Sigmoid colon (tissue), 7 donors: Measurements from ENCODE around the gene RPS15. TPM values are rescaled to one million over a fixed set of nuclear protein-coding genes. Genes with fewer than 3 reads are reported as not detected.

Source experiments
- DNase-seq: peaks from one replicate; pipeline ENCODE4 v3.0.0-alpha.2; 2019
- H3K27ac ChIP-seq, 4 donors: fragments of 200-600 bp; sonication (generic); one replicate each; pipeline ENCODE4 v1.5.1; 2016 to 2019; ENCODE audit warnings: mild to moderate bottlenecking in 1 of 4
- H3K27me3 ChIP-seq, 3 donors: fragments of 200-600 bp; sonication (generic); one replicate each; pipeline ENCODE4 v1.5.1; 2019; ENCODE audit warnings: mild to moderate bottlenecking in 1 of 3
- H3K36me3 ChIP-seq, 4 donors: fragments of 200-600 bp; sonication (generic); one replicate each; pipeline ENCODE4 v1.5.1; 2016 to 2019
- H3K4me1 ChIP-seq, 4 donors: fragments of 200-600 bp; sonication (generic); one replicate each; pipeline ENCODE4 v1.5.1; 2017 to 2019
- H3K4me3 ChIP-seq, 4 donors: fragments of 200-600 bp; sonication (generic); one replicate each; pipeline ENCODE4 v1.5.1; 2017 to 2019; ENCODE audit warnings: mild to moderate bottlenecking in 2 of 4, moderate library complexity in 1 of 4
- H3K9me3 ChIP-seq, 4 donors: fragments of 200-600 bp in 3 of 4; sonication (generic) in 3 of 4; one replicate each; pipeline versions ENCODE4 v1.5.1 to v1.6.1; 2013 to 2019
- EP300 ChIP-seq, 4 donors: sonication (generic); formaldehyde crosslinking; IDR thresholded peaks; one replicate each; pipeline ENCODE4 v1.6.1; 2017; ENCODE audit warnings: antibody characterized with exemption in 4 of 4
- POLR2A ChIP-seq, 2 donors: fragments of 450-650 bp; IDR thresholded peaks; one replicate each; pipeline ENCODE4 v1.6.1; 2016; ENCODE audit warnings: antibody characterized with exemption in 2 of 2, mild to moderate bottlenecking in 2 of 2, moderate library complexity in 2 of 2
- POLR2AphosphoS5 ChIP-seq, 4 donors: sonication (generic); formaldehyde crosslinking; IDR thresholded peaks; one replicate each; pipeline ENCODE4 v1.6.1; 2017; ENCODE audit warnings: antibody characterized with exemption in 4 of 4
- WGBS, 2 donors: extraction: QIAGEN DNeasy Blood & Tissue Kit; methylation state at CpG; one replicate each; pipeline ENCODE4 v1.1.7; 2013; 5-methylcytosine and 5-hydroxymethylcytosine counted together
- intact Hi-C: fragments of 100-400 bp; cut with DNase I; formaldehyde crosslinking; loops from one replicate; pipeline ENCODE4 v1.15.1; 2023
- polyA plus RNA-seq, 3 donors: library from polyadenylated mRNA; stranded (reverse); fragments of 200-250 nt; gene quantifications; one replicate each; pipeline ENCODE4 v1.2.3, GENCODE V29; 2013
- total RNA-seq, 4 donors: library from RNA; depleted of rRNA; stranded (reverse); fragments of >200 nt; gene quantifications; one replicate each; pipeline ENCODE4 v1.1.0, GENCODE V29; 2016
- TF ChIP-seq, protein P1 (sequence below), 4 experiments: fragments of 450-650 bp in 3 of 4; fragments of 200-600 bp in 1 of 4; IDR thresholded peaks; one replicate each; pipeline ENCODE4 v1.5.1; 2016 to 2019; ENCODE audit warnings: antibody characterized with exemption in 4 of 4, mild to moderate bottlenecking in 3 of 4, moderate library complexity in 2 of 4
- donor health status: healthy with polysubstance abuse.
- donor health status: Bipolar disorder and iron deficiency.
- donor health status: healthy.

RPS15 gene
- total and polyA plus RNA-seq, 7 donors: 2,516 to 5,641 (median 3,724) TPM

DNA sequence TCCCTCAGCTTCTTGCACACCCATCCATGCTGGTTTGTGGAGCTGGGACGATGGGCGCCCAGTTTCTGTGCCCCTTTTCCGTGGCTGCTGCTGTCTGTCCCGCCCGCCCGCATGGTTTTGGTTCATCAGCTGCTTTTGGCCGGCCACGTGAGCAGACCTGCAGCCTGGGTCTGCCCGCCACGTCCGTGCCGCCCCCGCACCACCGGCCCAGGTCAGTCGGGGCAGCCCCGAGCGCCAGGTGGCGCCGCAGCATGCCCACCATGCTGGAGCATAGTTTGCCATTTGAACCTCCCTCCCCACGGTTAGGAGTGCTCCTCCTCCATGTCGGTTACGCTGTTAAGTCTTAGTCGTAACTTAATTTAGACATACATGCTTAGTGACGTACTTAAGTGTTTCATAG lies 15.3 kb upstream of the RPS15 start:
- no peak for TF ChIP-seq POLR2A (IDR thresholded peaks at IDR 0.05)
- TF ChIP-seq, protein P1, sequence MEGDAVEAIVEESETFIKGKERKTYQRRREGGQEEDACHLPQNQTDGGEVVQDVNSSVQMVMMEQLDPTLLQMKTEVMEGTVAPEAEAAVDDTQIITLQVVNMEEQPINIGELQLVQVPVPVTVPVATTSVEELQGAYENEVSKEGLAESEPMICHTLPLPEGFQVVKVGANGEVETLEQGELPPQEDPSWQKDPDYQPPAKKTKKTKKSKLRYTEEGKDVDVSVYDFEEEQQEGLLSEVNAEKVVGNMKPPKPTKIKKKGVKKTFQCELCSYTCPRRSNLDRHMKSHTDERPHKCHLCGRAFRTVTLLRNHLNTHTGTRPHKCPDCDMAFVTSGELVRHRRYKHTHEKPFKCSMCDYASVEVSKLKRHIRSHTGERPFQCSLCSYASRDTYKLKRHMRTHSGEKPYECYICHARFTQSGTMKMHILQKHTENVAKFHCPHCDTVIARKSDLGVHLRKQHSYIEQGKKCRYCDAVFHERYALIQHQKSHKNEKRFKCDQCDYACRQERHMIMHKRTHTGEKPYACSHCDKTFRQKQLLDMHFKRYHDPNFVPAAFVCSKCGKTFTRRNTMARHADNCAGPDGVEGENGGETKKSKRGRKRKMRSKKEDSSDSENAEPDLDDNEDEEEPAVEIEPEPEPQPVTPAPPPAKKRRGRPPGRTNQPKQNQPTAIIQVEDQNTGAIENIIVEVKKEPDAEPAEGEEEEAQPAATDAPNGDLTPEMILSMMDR (IDR thresholded peaks at IDR 0.05): no peak
- TF ChIP-seq EP300 (IDR thresholded peaks at IDR 0.05): no peak
- no peak for TF ChIP-seq POLR2AphosphoS5 (IDR thresholded peaks at IDR 0.05)
- H3K27ac ChIP-seq: peak overlapping the region in 3 of 4 donors; percentile 45 to 76 (median 73)
- H3K9me3 ChIP-seq: no peaks in the 10 kb centered on the region
- peaks cover 0 to 31% (median 19%) of the 10 kb centered on the region in 4 donors for H3K4me1 ChIP-seq
- H3K36me3 ChIP-seq: peaks cover 22 to 92% (median 56%) of the 10 kb centered on the region in 4 donors
- H3K4me3 ChIP-seq: no peak overlapping the region
- DNase-seq: no peak
- no peaks in the 10 kb centered on the region for H3K27me3 ChIP-seq
- WGBS, 2 donors: 91 to 94% methylated on average over 24 of the region's 24 CpGs
- intact Hi-C loops: no loop called here

- peak overlapping the region in 2 of 4 donors; percentile 14 to 76 for H3K27ac ChIP-seq
- H3K9me3 ChIP-seq: no peaks in the 10 kb centered on the region
- H3K4me3 ChIP-seq: no peak overlapping the region
- no peaks in the 10 kb centered on the region for H3K27me3 ChIP-seq
- intact Hi-C loops: no loop called here
- peaks cover 22 to 95% (median 57%) of the 10 kb centered on the region in 4 donors for H3K36me3 ChIP-seq
- no peak for DNase-seq
- WGBS, 2 donors: 94% methylated on average over 40 of the region's 40 CpGs
- H3K4me1 ChIP-seq: peaks cover 0 to 24% (median 16%) of the 10 kb centered on the region in 4 donors
- TF ChIP-seq, protein P1 (IDR thresholded peaks at IDR 0.05): no peak
- TF ChIP-seq EP300 (IDR thresholded peaks at IDR 0.05) (no peak), POLR2AphosphoS5 (IDR thresholded peaks at IDR 0.05) (no peak), POLR2A (IDR thresholded peaks at IDR 0.05) (no peak)
These were observed 14.6 kb upstream of the RPS15 start for GRCh38 chr19:1423436-1424191.

DNA sequence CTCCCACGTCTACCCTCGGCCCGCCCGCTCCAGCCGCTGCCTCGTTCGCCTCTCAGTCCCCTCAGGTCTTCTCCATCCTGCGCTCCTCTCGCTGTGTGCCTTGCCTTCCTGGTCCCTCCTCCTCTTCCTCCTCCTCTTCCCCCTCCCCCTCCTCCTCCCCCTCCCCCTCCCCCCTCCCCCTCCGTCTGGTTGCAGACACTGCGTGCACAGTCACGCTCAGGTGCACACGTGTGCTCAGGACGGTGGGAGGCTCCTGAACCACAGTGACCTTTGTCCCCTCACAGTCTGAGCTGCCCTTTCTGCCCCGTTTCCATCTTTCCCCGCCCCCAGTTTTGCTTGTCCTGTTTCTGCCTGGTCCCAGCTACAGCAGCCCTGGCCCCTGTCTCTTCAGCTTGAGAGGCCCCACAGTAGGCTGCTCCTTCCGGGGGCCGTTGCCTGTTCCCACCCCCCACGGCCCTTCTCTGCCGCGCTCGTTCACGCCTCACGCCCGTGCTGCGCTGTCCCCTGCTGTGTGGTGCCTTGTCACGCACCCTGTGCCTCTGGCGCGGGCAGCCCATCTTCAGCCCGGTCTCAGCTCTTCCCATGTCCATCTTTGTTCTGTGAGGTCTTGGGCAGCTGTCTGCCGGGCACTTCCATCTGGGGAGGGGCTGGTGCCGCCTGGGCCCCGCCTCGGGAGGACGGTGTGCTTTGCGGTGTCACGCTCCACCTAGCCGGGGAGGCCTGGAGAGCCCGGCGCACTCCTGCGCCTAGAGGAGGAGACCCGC lies 13.8 kb upstream of the RPS15 start:
- no peak for DNase-seq

DNA sequence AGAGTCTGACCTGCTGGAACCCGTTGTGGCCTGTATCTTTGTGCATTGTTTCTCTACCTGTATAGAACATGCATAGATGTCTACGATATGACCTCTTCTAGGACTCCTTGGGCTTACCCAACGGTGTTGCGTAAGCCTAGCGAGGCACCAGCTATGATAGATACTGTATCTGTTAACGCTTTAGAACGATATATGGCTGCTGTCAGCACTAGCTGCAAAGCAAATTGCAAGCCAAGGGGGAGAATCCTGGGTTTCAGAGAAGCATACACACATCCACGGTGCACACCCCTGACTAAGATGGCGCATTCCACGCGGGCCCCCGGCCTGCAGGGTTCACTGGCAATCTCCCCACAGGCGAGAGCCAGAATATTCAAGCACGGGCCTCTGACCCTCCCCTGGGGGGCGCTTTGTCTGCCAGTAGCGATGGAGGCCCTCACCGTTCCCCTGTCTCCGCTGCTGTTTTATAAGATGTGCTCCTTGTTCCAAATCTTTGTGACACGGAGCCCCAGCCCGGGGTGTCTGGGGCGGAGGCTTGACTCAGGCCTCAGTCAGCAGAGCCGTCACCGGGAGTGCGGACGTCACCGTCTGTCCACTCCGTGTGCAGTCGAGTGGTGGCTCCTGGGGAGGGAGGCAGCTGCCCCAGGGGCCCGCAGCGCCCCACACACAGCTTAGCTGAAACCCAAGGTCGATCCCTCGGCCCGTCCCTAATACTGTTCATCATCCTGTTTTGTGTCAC lies 12.9 kb upstream of the RPS15 start:
- Histone ChIP-seq H3K27me3 (no peaks in the 10 kb centered on the region), H3K36me3 (peaks cover 29 to 97% (median 64%) of the 10 kb centered on the region in 4 donors), H3K4me1 (peaks cover 0 to 20% (median 16%) of the 10 kb centered on the region in 4 donors), H3K9me3 (no peaks in the 10 kb centered on the region), H3K4me3 (no peak overlapping the region), H3K27ac (no peak overlapping the region)
- TF ChIP-seq, protein P1 (IDR thresholded peaks at IDR 0.05): no peak
- TF ChIP-seq EP300 (IDR thresholded peaks at IDR 0.05) (no peak), POLR2A (IDR thresholded peaks at IDR 0.05) (no peak), POLR2AphosphoS5 (IDR thresholded peaks at IDR 0.05) (no peak)
- no peak for DNase-seq
- WGBS, 2 donors: 93 to 94% methylated on average over 33 of the region's 33 CpGs
- intact Hi-C loops: no loop called here

More for the DNA sequence above, 13.8 kb upstream of the RPS15 start:
- intact Hi-C loops: no loop called here
- Histone ChIP-seq H3K4me1 (peaks cover 0 to 20% (median 16%) of the 10 kb centered on the region in 4 donors), H3K27me3 (no peaks in the 10 kb centered on the region), H3K9me3 (no peaks in the 10 kb centered on the region), H3K36me3 (peaks cover 29 to 95% (median 59%) of the 10 kb centered on the region in 4 donors), H3K27ac (peak overlapping the region in 1 of 4 donors; percentile 76), H3K4me3 (no peak overlapping the region)
- TF ChIP-seq, protein P1 (IDR thresholded peaks at IDR 0.05): no peak
- TF ChIP-seq POLR2AphosphoS5 (IDR thresholded peaks at IDR 0.05): no peak
- TF ChIP-seq EP300 (IDR thresholded peaks at IDR 0.05): no peak
- TF ChIP-seq POLR2A (IDR thresholded peaks at IDR 0.05): no peak
- WGBS, 2 donors: 72 to 84% methylated on average over 40 to 41 of the region's 42 CpGs
